HT-29 (cell line): ENCODE results near the gene TSPAN2. TPM values are rescaled to one million over a fixed set of nuclear protein-coding genes. Genes with fewer than 3 reads are reported as not detected.
A peak's percentile ranks its signal among the peaks of the same experiment; 100 is the strongest.

Source experiments
- DNase-seq: peaks from one replicate; pipeline ENCODE4 v3.0.0-alpha.2; 2015; ENCODE audit warnings: low spot score
- total RNA-seq: library from RNA; depleted of rRNA; stranded (reverse); fragments of >200 nt; shearing (Covaris generic); gene quantifications from 2 replicates; pipeline ENCODE4 v1.2.3, GENCODE V29; 2014

Gene TSPAN2
- total RNA-seq, 1 experiment from 2014 or later, result 0.23 TPM

- no peak for DNase-seq
Measured at GRCh38 chr1:115074839-115075534, 14.3 kb downstream of the TSPAN2 start.

- DNase-seq, result no peak
Measured at GRCh38 chr1:115073298-115074087, 15.8 kb downstream of the TSPAN2 start.

GRCh38 chr1:115071012-115071664 lies 18.2 kb downstream of the TSPAN2 start:
- DNase-seq, result no peak

- DNase-seq, result peak; percentile 58
Measured at GRCh38 chr1:115069659-115070308, 19.5 kb downstream of the TSPAN2 start.

GRCh38 chr1:115068826-115069585 lies 20.3 kb downstream of the TSPAN2 start:
- peak; percentile 71 for DNase-seq

GRCh38 chr1:115067161-115067859 lies 22.0 kb downstream of the TSPAN2 start:
- DNase-seq, result peak; percentile 19

- DNase-seq, result no peak
Measured at GRCh38 chr1:115065021-115065420, 24.3 kb downstream of the TSPAN2 start.

- no peak for DNase-seq
Measured at GRCh38 chr1:115064461-115064860, 24.8 kb downstream of the TSPAN2 start.

- no peak for DNase-seq
Measured at GRCh38 chr1:115063228-115063901, 25.9 kb downstream of the TSPAN2 start.

GRCh38 chr1:115062542-115063004 lies 26.7 kb downstream of the TSPAN2 start:
- DNase-seq, result peak; percentile 89

- no peak for DNase-seq
Measured at GRCh38 chr1:115060501-115060900, 28.8 kb downstream of the TSPAN2 start.

- DNase-seq, result no peak
Measured at GRCh38 chr1:115059316-115059715, 30.0 kb downstream of the TSPAN2 start.

GRCh38 chr1:115057661-115058254 lies 31.5 kb downstream of the TSPAN2 start:
- DNase-seq, result no peak

GRCh38 chr1:115056395-115056798 lies 32.9 kb downstream of the TSPAN2 start:
- no peak for DNase-seq

- peak; percentile 84 for DNase-seq
Measured at GRCh38 chr1:115052454-115053083, 36.7 kb downstream of the TSPAN2 start.

GRCh38 chr1:115051850-115052249 lies 37.5 kb downstream of the TSPAN2 start:
- DNase-seq, result no peak

GRCh38 chr1:115046751-115047150 lies 42.6 kb downstream of the TSPAN2 start:
- no peak for DNase-seq

- DNase-seq, result peak; percentile 57
Measured at GRCh38 chr1:115041654-115042053, 47.6 kb downstream of the TSPAN2 start.

GRCh38 chr1:115040501-115040900 lies 48.8 kb downstream of the TSPAN2 start:
- no peak for DNase-seq
